Neural progenitor cell (in vitro differentiated cells): Measurements from ENCODE around the gene ANK3. TPM values are rescaled to one million over a fixed set of nuclear protein-coding genes. Genes with fewer than 3 reads are reported as not detected.

ENCODE experiments used
- DNase-seq: peaks from one replicate; pipeline ENCODE4 v3.0.0-alpha.2; 2016; ENCODE audit warnings: low spot score
- H2AFZ ChIP-seq: fragments of 200-600 bp; sonication (generic); replicated peaks from 2 replicates; pipeline ENCODE4 v1.6.1; 2016; ENCODE audit warnings: antibody characterized with exemption
- H3F3A ChIP-seq: fragments of 200-600 bp; sonication (generic); 2 replicates; pipeline ENCODE4 v1.6.1; 2016; ENCODE audit warnings: antibody characterized with exemption, low read depth
- H3K27ac ChIP-seq: fragments of 200-600 bp; sonication (generic); 2 replicates; pipeline ENCODE4 v1.5.1; 2016; ENCODE audit warnings: mild to moderate bottlenecking
- H3K27me3 ChIP-seq: fragments of 200-600 bp; sonication (generic); 2 replicates; pipeline ENCODE4 v1.6.1; 2016; ENCODE audit warnings: mild to moderate bottlenecking, moderate library complexity
- H3K36me3 ChIP-seq: fragments of 200-600 bp; sonication (generic); 2 replicates; pipeline ENCODE4 v1.5.1; 2016
- H3K4me1 ChIP-seq: fragments of 200-600 bp; sonication (generic); 2 replicates; pipeline ENCODE4 v1.6.1; 2016; ENCODE audit warnings: mixed run types
- H3K4me2 ChIP-seq: fragments of 200-600 bp; sonication (generic); 2 replicates; pipeline ENCODE4 v1.6.1; 2016
- H3K4me3 ChIP-seq: fragments of 200-600 bp; sonication (generic); 2 replicates; pipeline ENCODE4 v1.5.1; 2016
- H3K79me2 ChIP-seq: fragments of 200-600 bp; sonication (generic); 2 replicates; pipeline ENCODE4 v1.6.1; 2016; ENCODE audit warnings: low read depth
- H3K9ac ChIP-seq: fragments of 200-600 bp; sonication (generic); 2 replicates; pipeline ENCODE4 v1.6.1; 2016
- H3K9me3 ChIP-seq: fragments of 200-600 bp; sonication (generic); 2 replicates; pipeline ENCODE4 v1.5.1; 2016; ENCODE audit warnings: low read depth
- H4K20me1 ChIP-seq: fragments of 200-600 bp; sonication (generic); 2 replicates; pipeline ENCODE4 v1.6.1; 2016; ENCODE audit warnings: low read depth
- H3K27ac Mint-ChIP-seq: 3 replicates; pipeline ENCODE4 v1.8.0; 2021; ENCODE audit warnings: mixed read lengths
- H3K27me3 Mint-ChIP-seq: 2 replicates; pipeline ENCODE4 v1.8.0; 2022; ENCODE audit warnings: low read depth, mild to moderate bottlenecking, inconsistent platforms, moderate library complexity, mixed read lengths; ENCODE audit not compliant: insufficient read depth
- H3K36me3 Mint-ChIP-seq: 3 replicates; pipeline ENCODE4 v1.8.0; 2021; ENCODE audit warnings: mixed read lengths
- H3K4me1 Mint-ChIP-seq: 3 replicates; pipeline ENCODE4 v1.8.0; 2021; ENCODE audit warnings: mixed read lengths
- H3K4me3 Mint-ChIP-seq: 3 replicates; pipeline ENCODE4 v1.8.0; 2021; ENCODE audit warnings: mild to moderate bottlenecking, moderate library complexity, mixed read lengths
- H3K9me3 Mint-ChIP-seq: 3 replicates; pipeline ENCODE4 v1.8.0; 2020; ENCODE audit warnings: mixed read lengths
- EZH2 ChIP-seq: fragments of 200-600 bp; sonication (generic); IDR thresholded peaks from 2 replicates; pipeline ENCODE4 v1.6.1; 2017; ENCODE audit warnings: antibody characterized with exemption, mild to moderate bottlenecking, moderate library complexity
- EZH2phosphoT487 ChIP-seq: fragments of 200-600 bp; sonication (generic); IDR thresholded peaks from 2 replicates; pipeline ENCODE4 v1.6.1; 2017; ENCODE audit warnings: antibody characterized with exemption
- total RNA-seq: library from RNA; depleted of rRNA; stranded (reverse); fragments of >200 nt; gene quantifications from 2 replicates; pipeline ENCODE4 v1.2.3, GENCODE V29; 2015; ENCODE audit warnings: low replicate concordance
- TF ChIP-seq, protein P1 (sequence below): fragments of 200-600 bp; sonication (generic); IDR thresholded peaks from 2 replicates; pipeline ENCODE4 v1.5.1; 2017; ENCODE audit warnings: antibody characterized with exemption, mild to moderate bottlenecking

ANK3 gene
- total RNA-seq, 1 donor from 2014 or later, result 54.1 TPM

DNA sequence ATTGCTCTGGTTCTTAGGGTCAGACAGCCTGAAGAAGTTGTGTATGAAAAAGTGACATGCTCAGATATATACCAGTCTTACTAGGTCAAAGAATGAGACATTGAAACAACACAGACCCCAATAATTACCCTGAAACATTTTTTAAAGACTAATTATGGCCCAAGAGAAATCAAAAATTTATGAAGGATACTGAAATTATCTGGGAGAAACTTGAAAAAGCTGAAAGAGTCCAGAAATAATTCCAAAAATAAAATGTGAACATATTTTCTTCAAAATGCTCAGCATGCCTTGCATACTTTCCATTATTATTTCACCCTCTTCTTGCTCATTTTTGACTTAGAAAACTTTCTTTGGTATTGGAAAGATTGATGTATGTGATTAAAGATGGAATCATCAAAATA, 284.4 kb downstream of the ANK3 start:
- Histone ChIP-seq H3K4me1 (no peaks in the 10 kb centered on the region), H3K9ac (no peak overlapping the region), H3K27ac (no peak overlapping the region), H3K27me3 (no peaks in the 10 kb centered on the region), H3K79me2 (no peaks in the 10 kb centered on the region), H3F3A (peaks cover 3% of the 10 kb centered on the region), H3K36me3 (no peaks in the 10 kb centered on the region), H2AFZ (no peak overlapping the region), H3K9me3 (no peaks in the 10 kb centered on the region), H3K4me3 (no peak overlapping the region), H4K20me1 (no peaks in the 10 kb centered on the region), H3K4me2 (no peak overlapping the region)
- TF ChIP-seq EZH2phosphoT487 (no peak), EZH2 (no peak)
- TF ChIP-seq, protein P1, sequence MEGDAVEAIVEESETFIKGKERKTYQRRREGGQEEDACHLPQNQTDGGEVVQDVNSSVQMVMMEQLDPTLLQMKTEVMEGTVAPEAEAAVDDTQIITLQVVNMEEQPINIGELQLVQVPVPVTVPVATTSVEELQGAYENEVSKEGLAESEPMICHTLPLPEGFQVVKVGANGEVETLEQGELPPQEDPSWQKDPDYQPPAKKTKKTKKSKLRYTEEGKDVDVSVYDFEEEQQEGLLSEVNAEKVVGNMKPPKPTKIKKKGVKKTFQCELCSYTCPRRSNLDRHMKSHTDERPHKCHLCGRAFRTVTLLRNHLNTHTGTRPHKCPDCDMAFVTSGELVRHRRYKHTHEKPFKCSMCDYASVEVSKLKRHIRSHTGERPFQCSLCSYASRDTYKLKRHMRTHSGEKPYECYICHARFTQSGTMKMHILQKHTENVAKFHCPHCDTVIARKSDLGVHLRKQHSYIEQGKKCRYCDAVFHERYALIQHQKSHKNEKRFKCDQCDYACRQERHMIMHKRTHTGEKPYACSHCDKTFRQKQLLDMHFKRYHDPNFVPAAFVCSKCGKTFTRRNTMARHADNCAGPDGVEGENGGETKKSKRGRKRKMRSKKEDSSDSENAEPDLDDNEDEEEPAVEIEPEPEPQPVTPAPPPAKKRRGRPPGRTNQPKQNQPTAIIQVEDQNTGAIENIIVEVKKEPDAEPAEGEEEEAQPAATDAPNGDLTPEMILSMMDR, result no peak
- H3K27ac Mint-ChIP-seq, result no peak overlapping the region
- H3K27me3 Mint-ChIP-seq, result peaks cover 3% of the 10 kb centered on the region
- H3K36me3 Mint-ChIP-seq, result peaks cover 15% of the 10 kb centered on the region
- no peaks in the 10 kb centered on the region for H3K9me3 Mint-ChIP-seq
- no peak overlapping the region for H3K4me3 Mint-ChIP-seq
- DNase-seq, result no peak
- H3K4me1 Mint-ChIP-seq, result no peaks in the 10 kb centered on the region

DNA sequence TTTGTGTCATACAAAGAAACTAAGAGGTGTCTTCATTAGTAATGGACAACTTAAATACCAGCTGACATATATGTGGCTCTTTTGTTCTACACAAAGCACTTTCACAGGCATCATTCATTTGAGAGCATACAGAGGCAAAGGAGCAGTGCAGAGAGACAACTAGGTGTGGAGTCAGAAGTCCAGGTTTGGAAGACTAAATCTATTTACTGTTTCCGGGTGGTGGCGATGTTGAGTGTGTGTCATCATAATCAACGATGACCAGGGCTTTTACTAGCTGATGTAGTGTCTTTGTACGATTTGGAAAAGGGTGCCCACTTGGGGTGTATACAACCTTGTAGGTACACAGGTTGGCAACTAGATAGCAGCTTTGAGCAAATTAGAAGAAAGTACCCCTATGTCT, 287.9 kb downstream of the ANK3 start:
- Histone ChIP-seq H3K4me2 (no peak overlapping the region), H3K27ac (no peak overlapping the region), H3F3A (peaks cover 3% of the 10 kb centered on the region), H3K9ac (no peak overlapping the region), H3K36me3 (no peaks in the 10 kb centered on the region), H4K20me1 (no peaks in the 10 kb centered on the region), H3K9me3 (no peaks in the 10 kb centered on the region), H2AFZ (no peak overlapping the region), H3K4me1 (no peaks in the 10 kb centered on the region), H3K79me2 (no peaks in the 10 kb centered on the region), H3K4me3 (no peak overlapping the region), H3K27me3 (no peaks in the 10 kb centered on the region)
- Mint-ChIP-seq H3K4me3 (no peak overlapping the region), H3K4me1 (no peaks in the 10 kb centered on the region), H3K36me3 (peaks cover 17% of the 10 kb centered on the region), H3K27ac (no peak overlapping the region), H3K27me3 (peaks cover 3% of the 10 kb centered on the region), H3K9me3 (no peaks in the 10 kb centered on the region)
- TF ChIP-seq, protein P1, result no peak
- TF ChIP-seq EZH2 (no peak), EZH2phosphoT487 (no peak)
- no peak for DNase-seq

DNA sequence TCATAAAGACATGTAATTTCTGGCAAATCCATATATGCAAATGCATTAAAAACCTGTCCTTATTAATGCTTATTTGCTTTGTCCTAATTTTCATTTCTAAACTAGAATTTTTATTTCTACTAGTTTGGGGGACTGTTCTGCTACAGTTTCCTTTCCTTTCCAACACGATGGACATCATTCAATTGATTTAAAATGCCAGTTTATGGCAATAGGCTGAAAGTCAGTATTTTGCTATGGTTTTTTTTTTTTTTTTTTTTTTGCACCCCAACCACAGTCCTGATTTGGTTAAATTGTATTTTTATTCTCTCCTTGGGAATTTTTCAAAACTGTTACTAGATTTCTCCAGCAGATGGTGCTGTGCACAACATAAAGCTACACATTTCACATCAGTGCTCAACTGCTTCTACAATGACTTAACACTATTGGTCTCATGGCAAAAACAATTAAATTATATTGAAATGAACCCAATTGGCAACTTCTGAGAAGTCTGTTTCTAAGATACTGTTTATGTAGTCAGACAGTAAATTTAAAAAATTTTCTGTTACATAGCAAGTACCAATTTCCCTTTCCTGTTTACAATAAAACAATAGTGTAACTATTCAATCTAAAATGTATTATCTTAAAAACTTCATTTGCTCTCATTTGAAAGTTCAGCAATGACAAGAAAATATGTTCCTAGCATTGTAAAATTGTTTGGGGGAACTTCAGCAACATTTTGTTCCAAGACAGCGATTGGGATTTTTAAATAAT, 289.5 kb downstream of the ANK3 start:
- Histone ChIP-seq H3K9me3 (no peaks in the 10 kb centered on the region), H3K4me2 (no peak overlapping the region), H3K27ac (no peak overlapping the region), H3F3A (peaks cover 3% of the 10 kb centered on the region), H4K20me1 (no peaks in the 10 kb centered on the region), H3K27me3 (no peaks in the 10 kb centered on the region), H3K4me1 (no peaks in the 10 kb centered on the region), H2AFZ (no peak overlapping the region), H3K4me3 (no peak overlapping the region), H3K36me3 (no peaks in the 10 kb centered on the region), H3K9ac (no peak overlapping the region), H3K79me2 (no peaks in the 10 kb centered on the region)
- Mint-ChIP-seq H3K4me3 (no peak overlapping the region), H3K27me3 (peaks cover 3% of the 10 kb centered on the region), H3K4me1 (no peaks in the 10 kb centered on the region), H3K36me3 (peaks cover 16% of the 10 kb centered on the region), H3K9me3 (no peaks in the 10 kb centered on the region), H3K27ac (no peak overlapping the region)
- TF ChIP-seq, protein P1, result peak; percentile 73
- TF ChIP-seq EZH2, result no peak
- no peak for TF ChIP-seq EZH2phosphoT487
- DNase-seq, result peak; percentile 66
